Measurements from ENCODE around the gene PPIL1.
A peak's percentile ranks its signal among the peaks of the same experiment; 100 is the strongest.
"Not testable (repeated sequence)": the region's sequence is repeated elsewhere in the genome, so short reads cannot be mapped to it uniquely, and the experiment has no call there.

Gene PPIL1

DNA sequence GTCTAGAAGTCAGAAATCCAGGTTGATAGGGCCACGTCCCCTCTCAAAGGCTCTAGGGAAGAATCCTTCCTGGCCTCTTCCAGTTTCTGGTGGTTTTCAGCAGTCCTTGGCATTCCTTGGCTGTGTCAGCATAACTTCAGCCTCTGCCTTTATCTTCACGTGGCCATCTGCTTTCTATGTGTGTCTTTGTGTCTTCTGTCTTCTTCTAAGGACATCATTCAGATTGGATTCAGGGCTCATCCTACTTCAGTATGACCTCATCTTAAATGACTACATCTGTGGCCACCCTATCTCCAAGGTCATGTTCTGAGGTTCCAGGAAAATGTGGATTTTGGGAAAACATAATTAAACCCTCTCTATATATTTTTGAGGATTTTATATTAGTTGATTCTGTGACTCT, 34.1 kb upstream of the PPIL1 start:
- no peaks in the 10 kb centered on the region for H3K9me3 ChIP-seq (ENCODE audit: control insufficient read depth, insufficient read depth, low read depth, low read length)
- H3K9ac ChIP-seq (ENCODE audit: low read length), result no peak overlapping the region
- H3K4me1 ChIP-seq (ENCODE audit: control insufficient read depth, insufficient read depth, low read length), result no peaks in the 10 kb centered on the region
- H3K27ac ChIP-seq (ENCODE audit: low read depth, low read length), result no peak overlapping the region
- peaks cover 4% of the 10 kb centered on the region for H3K36me3 ChIP-seq (ENCODE audit: control insufficient read depth, insufficient read depth, low read length)
- no peak overlapping the region for H3K4me3 ChIP-seq (ENCODE audit: low read depth, low read length)
- H3K27me3 ChIP-seq (ENCODE audit: control insufficient read depth, insufficient read depth, low read length), result no peaks in the 10 kb centered on the region

- Histone ChIP-seq H3K36me3 (ENCODE audit: control insufficient read depth, insufficient read depth, low read length) (peaks cover 4% of the 10 kb centered on the region), H3K4me1 (ENCODE audit: control insufficient read depth, insufficient read depth, low read length) (no peaks in the 10 kb centered on the region)
Observed at GRCh38 chr6:36907781-36908180, 33.2 kb upstream of the PPIL1 start.

GRCh38 chr6:36906539-36907325, 32.1 kb upstream of the PPIL1 start:
- Histone ChIP-seq H3K36me3 (ENCODE audit: control insufficient read depth, insufficient read depth, low read length) (peaks cover 13% of the 10 kb centered on the region), H3K27me3 (ENCODE audit: control insufficient read depth, insufficient read depth, low read length) (no peaks in the 10 kb centered on the region), H3K9me3 (ENCODE audit: control insufficient read depth, insufficient read depth, low read depth, low read length) (no peaks in the 10 kb centered on the region), H3K4me3 (ENCODE audit: low read depth, low read length) (no peak overlapping the region), H3K4me1 (ENCODE audit: control insufficient read depth, insufficient read depth, low read length) (no peaks in the 10 kb centered on the region), H3K9ac (ENCODE audit: low read length) (no peak overlapping the region), H3K27ac (ENCODE audit: low read depth, low read length) (no peak overlapping the region)

More at GRCh38 chr6:36907781-36908180, 33.2 kb upstream of the PPIL1 start:
- Histone ChIP-seq H3K4me3 (ENCODE audit: low read depth, low read length) (no peak overlapping the region), H3K9me3 (ENCODE audit: control insufficient read depth, insufficient read depth, low read depth, low read length) (no peaks in the 10 kb centered on the region), H3K9ac (ENCODE audit: low read length) (no peak overlapping the region), H3K27me3 (ENCODE audit: control insufficient read depth, insufficient read depth, low read length) (no peaks in the 10 kb centered on the region), H3K27ac (ENCODE audit: low read depth, low read length) (no peak overlapping the region)

DNA sequence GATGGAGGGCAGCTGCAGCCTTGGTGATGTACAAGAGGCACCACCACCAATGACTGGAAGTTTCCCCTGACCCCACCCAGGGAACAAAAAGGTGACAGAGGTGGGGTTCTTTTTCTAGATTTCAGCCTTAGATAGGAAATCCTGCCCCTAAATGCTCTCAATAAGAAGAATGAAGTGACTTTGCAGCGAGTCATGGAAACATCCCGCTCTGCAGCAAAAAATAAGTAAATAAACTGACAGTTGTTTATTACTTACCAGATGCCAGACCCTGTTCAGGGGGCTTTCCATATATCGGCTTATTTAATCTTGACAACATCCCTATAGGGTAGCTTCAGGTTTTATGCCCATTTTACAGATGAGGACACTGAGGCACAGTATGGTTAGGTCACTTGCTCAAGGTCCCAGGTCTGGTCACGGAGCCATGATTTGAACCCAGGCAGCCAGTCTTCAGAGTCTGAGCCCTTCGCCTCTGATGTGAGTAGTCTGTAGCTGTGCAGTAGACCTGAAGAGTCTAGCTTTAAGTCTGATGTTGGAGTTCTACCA, 30.3 kb upstream of the PPIL1 start:
- Histone ChIP-seq H3K4me3 (ENCODE audit: low read depth, low read length) (no peak overlapping the region), H3K27ac (ENCODE audit: low read depth, low read length) (no peak overlapping the region), H3K9me3 (ENCODE audit: control insufficient read depth, insufficient read depth, low read depth, low read length) (no peaks in the 10 kb centered on the region), H3K4me1 (ENCODE audit: control insufficient read depth, insufficient read depth, low read length) (no peaks in the 10 kb centered on the region), H3K27me3 (ENCODE audit: control insufficient read depth, insufficient read depth, low read length) (no peaks in the 10 kb centered on the region), H3K9ac (ENCODE audit: low read length) (no peak overlapping the region), H3K36me3 (ENCODE audit: control insufficient read depth, insufficient read depth, low read length) (peaks cover 13% of the 10 kb centered on the region)

GRCh38 chr6:36904114-36904513, 29.5 kb upstream of the PPIL1 start:
- H3K36me3 ChIP-seq (ENCODE audit: control insufficient read depth, insufficient read depth, low read length), result peaks cover 13% of the 10 kb centered on the region
- no peak overlapping the region for H3K9ac ChIP-seq (ENCODE audit: low read length)
- H3K9me3 ChIP-seq (ENCODE audit: control insufficient read depth, insufficient read depth, low read depth, low read length), result no peaks in the 10 kb centered on the region
- H3K27me3 ChIP-seq (ENCODE audit: control insufficient read depth, insufficient read depth, low read length), result no peaks in the 10 kb centered on the region
- no peak overlapping the region for H3K4me3 ChIP-seq (ENCODE audit: low read depth, low read length)
- H3K4me1 ChIP-seq (ENCODE audit: control insufficient read depth, insufficient read depth, low read length), result no peaks in the 10 kb centered on the region
- H3K27ac ChIP-seq (ENCODE audit: low read depth, low read length), result peak overlapping the region; percentile 47; the same call in 1 of the 2 replicates

DNA sequence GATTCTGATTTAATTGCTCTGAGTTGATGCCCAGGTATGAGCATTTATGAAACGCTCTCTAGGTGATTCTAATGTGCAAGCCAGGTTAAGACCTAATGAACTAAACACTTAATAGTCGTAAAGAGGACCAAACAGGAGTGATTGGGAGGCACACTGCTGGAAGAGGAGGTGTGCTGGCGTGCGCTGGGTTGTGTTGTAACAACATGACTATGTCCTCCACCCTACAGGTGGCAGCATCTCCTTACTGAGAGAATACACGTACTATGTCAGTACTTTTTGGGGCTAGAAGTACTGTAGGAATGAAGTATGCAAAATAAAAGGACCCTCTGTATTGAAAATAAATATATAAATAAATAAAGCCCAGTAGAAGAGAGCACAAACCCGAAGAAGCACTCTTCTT, 23.0 kb upstream of the PPIL1 start:
- Histone ChIP-seq H3K27ac (ENCODE audit: low read depth, low read length) (no peak overlapping the region), H3K27me3 (ENCODE audit: control insufficient read depth, insufficient read depth, low read length) (no peaks in the 10 kb centered on the region), H3K4me3 (ENCODE audit: low read depth, low read length) (no peak overlapping the region), H3K36me3 (ENCODE audit: control insufficient read depth, insufficient read depth, low read length) (peaks cover 7% of the 10 kb centered on the region), H3K9me3 (ENCODE audit: control insufficient read depth, insufficient read depth, low read depth, low read length) (no peaks in the 10 kb centered on the region), H3K9ac (ENCODE audit: low read length) (no peak overlapping the region), H3K4me1 (ENCODE audit: control insufficient read depth, insufficient read depth, low read length) (no peaks in the 10 kb centered on the region)

- Histone ChIP-seq H3K4me1 (ENCODE audit: control insufficient read depth, insufficient read depth, low read length) (no peaks in the 10 kb centered on the region), H3K27me3 (ENCODE audit: control insufficient read depth, insufficient read depth, low read length) (no peaks in the 10 kb centered on the region), H3K9ac (ENCODE audit: low read length) (no peak overlapping the region), H3K27ac (ENCODE audit: low read depth, low read length) (no peak overlapping the region), H3K4me3 (ENCODE audit: low read depth, low read length) (no peak overlapping the region), H3K36me3 (ENCODE audit: control insufficient read depth, insufficient read depth, low read length) (no peaks in the 10 kb centered on the region), H3K9me3 (ENCODE audit: control insufficient read depth, insufficient read depth, low read depth, low read length) (no peaks in the 10 kb centered on the region)
Observed at GRCh38 chr6:36893976-36894932, 19.7 kb upstream of the PPIL1 start.

- H3K4me1 ChIP-seq (ENCODE audit: control insufficient read depth, insufficient read depth, low read length); H3K27me3 ChIP-seq (ENCODE audit: control insufficient read depth, insufficient read depth, low read length): not testable (repeated sequence)
Observed at GRCh38 chr6:36891153-36891552, 16.6 kb upstream of the PPIL1 start.

GRCh38 chr6:36890112-36890663, 15.6 kb upstream of the PPIL1 start:
- Histone ChIP-seq H3K4me1 (ENCODE audit: control insufficient read depth, insufficient read depth, low read length) (peaks cover 4% of the 10 kb centered on the region), H3K9me3 (ENCODE audit: control insufficient read depth, insufficient read depth, low read depth, low read length) (no peaks in the 10 kb centered on the region), H3K4me3 (ENCODE audit: low read depth, low read length) (no peak overlapping the region), H3K27ac (ENCODE audit: low read depth, low read length) (no peak overlapping the region), H3K27me3 (ENCODE audit: control insufficient read depth, insufficient read depth, low read length) (no peaks in the 10 kb centered on the region), H3K36me3 (ENCODE audit: control insufficient read depth, insufficient read depth, low read length) (no peaks in the 10 kb centered on the region), H3K9ac (ENCODE audit: low read length) (no peak overlapping the region)

More at GRCh38 chr6:36891153-36891552, 16.6 kb upstream of the PPIL1 start:
- not testable (repeated sequence) for H3K4me3 ChIP-seq (ENCODE audit: low read depth, low read length); H3K9me3 ChIP-seq (ENCODE audit: control insufficient read depth, insufficient read depth, low read depth, low read length); H3K9ac ChIP-seq (ENCODE audit: low read length); H3K27ac ChIP-seq (ENCODE audit: low read depth, low read length); H3K36me3 ChIP-seq (ENCODE audit: control insufficient read depth, insufficient read depth, low read length)

DNA sequence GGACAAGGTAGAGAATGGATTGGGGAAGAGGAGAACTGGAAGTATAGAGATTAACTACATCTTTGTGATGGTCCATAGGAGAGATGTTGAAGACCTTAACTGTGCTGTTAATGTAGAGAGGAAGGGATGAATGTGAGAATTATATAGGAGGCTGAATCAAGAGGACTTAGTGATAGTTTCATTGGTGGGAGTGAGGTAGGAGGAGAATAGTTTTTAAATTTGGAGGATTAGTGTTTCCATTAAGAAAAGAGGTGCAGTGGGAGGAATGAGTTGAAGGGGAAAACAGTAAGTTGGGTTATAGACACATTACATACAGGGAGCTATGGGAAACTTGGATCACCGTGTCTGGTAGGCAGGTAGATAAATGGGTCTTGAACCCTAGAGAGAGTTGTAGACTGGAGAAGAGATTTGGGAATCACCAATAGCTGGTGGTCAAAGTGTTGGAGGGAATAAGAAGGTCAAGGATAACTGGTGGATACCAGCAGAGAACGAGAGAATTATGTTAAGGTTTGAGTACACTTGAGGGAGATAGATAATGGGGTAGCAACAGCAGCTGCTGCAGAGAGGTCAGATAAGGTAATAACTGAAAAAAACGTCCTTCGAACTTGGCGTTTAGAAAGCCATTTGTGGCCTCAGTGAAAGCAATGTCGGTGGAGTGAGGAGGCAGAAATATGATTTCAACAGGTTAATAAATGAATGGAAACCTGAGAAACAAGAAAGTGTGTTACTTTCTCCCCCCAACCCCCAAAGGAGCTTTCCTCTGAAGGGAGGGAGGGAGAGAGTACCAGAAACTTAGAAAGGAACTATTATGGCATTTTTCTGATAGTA, 14.3 kb upstream of the PPIL1 start:
- Histone ChIP-seq H3K4me3 (ENCODE audit: low read depth, low read length) (no peak overlapping the region), H3K27ac (ENCODE audit: low read depth, low read length) (no peak overlapping the region), H3K27me3 (ENCODE audit: control insufficient read depth, insufficient read depth, low read length) (no peaks in the 10 kb centered on the region), H3K9me3 (ENCODE audit: control insufficient read depth, insufficient read depth, low read depth, low read length) (no peaks in the 10 kb centered on the region), H3K9ac (ENCODE audit: low read length) (no peak overlapping the region), H3K36me3 (ENCODE audit: control insufficient read depth, insufficient read depth, low read length) (no peaks in the 10 kb centered on the region), H3K4me1 (ENCODE audit: control insufficient read depth, insufficient read depth, low read length) (peaks cover 5% of the 10 kb centered on the region)

Measured in HUES6 (cell line).